GM12878 (cell line): ENCODE data around the gene DNAAF5. TPM values are rescaled to one million over a fixed set of nuclear protein-coding genes. Genes with fewer than 3 reads are reported as not detected.

ENCODE experiments used
- ATAC-seq: fragments of 200-7000 bp; cut with Tn5 transposase; 3 replicates; pipeline ENCODE4 v1.9.1; 2020; ENCODE audit warnings: mild to moderate bottlenecking, moderate library complexity
- BruUV-seq: library from RNA; stranded (reverse); fragments of 400-500 nt; replicated peaks from 2 replicates; lab custom pipeline; 2021; lab: Mats Ljungman, UMichigan
- CTCF ChIA-PET: fragments of 300-600 bp; sonication (Branson Sonifier 250); formaldehyde crosslinking; extraction: SDS; loops from one replicate; lab custom pipeline; 2021; ENCODE audit warnings: inconsistent platforms; lab: Yijun Ruan, JAX
- POLR2A ChIA-PET: fragments of 350-600 bp; formaldehyde crosslinking; extraction: SDS; loops from one replicate; lab custom pipeline; 2021; ENCODE audit warnings: inconsistent platforms; lab: Charles Lee
- RAD21 ChIA-PET: fragments of 300-600 bp; sonication (Branson Sonifier 250); formaldehyde crosslinking; loops from one replicate; lab custom pipeline; 2023; ENCODE audit warnings: antibody characterized with exemption; ENCODE audit not compliant: unreplicated experiment; lab: Charles Lee
- SMC1A ChIA-PET: fragments of 300-600 bp; sonication (Branson Sonifier 250); formaldehyde crosslinking; loops from one replicate; lab custom pipeline; 2023; ENCODE audit not compliant: unreplicated experiment, uncharacterized antibody; lab: Charles Lee
- DNase-seq: peaks from one replicate; pipeline ENCODE4 v3.0.0-alpha.2; 2011; ENCODE audit warnings: low read depth, low spot score
- FAIRE-seq: peaks from 3 replicates; lab custom pipeline; 2011; peaks lifted over from hg19 to GRCh38; lab: Jason Lieb, UNC
- H2AFZ ChIP-seq: 2 replicates; pipeline ENCODE4 v1.6.0; 2011; ENCODE audit warnings: low read depth, low read length, control low read depth; ENCODE audit not compliant: control insufficient read depth
- H3K27ac ChIP-seq: 2 replicates; pipeline ENCODE4 v1.5.1; 2011; ENCODE audit warnings: control low read depth; ENCODE audit not compliant: control insufficient read depth, insufficient read depth
- H3K27me3 ChIP-seq, 2 experiments: replicated peaks in 1 of 2; 2 replicates each; pipeline versions ENCODE4 v1.6.0 to v1.6.1; 2011; ENCODE audit warnings: low read length in 1 of 2; ENCODE audit not compliant: control insufficient read depth in 2 of 2, insufficient read depth in 2 of 2
- H3K36me3 ChIP-seq, 2 experiments: 2 replicates each; pipeline ENCODE4 v1.5.1; 2011; ENCODE audit warnings: low read length in 1 of 2; ENCODE audit not compliant: control insufficient read depth in 2 of 2, insufficient read depth in 2 of 2
- H3K4me1 ChIP-seq: 2 replicates; pipeline ENCODE4 v1.6.1; 2011; ENCODE audit warnings: mild to moderate bottlenecking, low read length, moderate library complexity, mixed read lengths; ENCODE audit not compliant: control insufficient read depth, insufficient read depth
- H3K4me2 ChIP-seq: 2 replicates; pipeline ENCODE4 v1.6.0; 2011; ENCODE audit warnings: control low read depth; ENCODE audit not compliant: control insufficient read depth, insufficient read depth
- H3K4me3 ChIP-seq: fragments of 200-600 bp; sonication (generic); 2 replicates; pipeline ENCODE4 v1.5.1; 2016
- H3K79me2 ChIP-seq: 2 replicates; pipeline ENCODE4 v1.6.0; 2011; ENCODE audit warnings: low read length; ENCODE audit not compliant: control insufficient read depth, insufficient read depth
- H3K9ac ChIP-seq: 2 replicates; pipeline ENCODE4 v1.8.0; 2011; ENCODE audit warnings: low read length, control low read depth, mixed read lengths; ENCODE audit not compliant: control insufficient read depth, insufficient read depth
- H3K9me3 ChIP-seq: replicated peaks from 3 replicates; pipeline ENCODE4 v1.5.1; 2011; ENCODE audit warnings: mild to moderate bottlenecking, low read length; ENCODE audit not compliant: control insufficient read depth, insufficient read depth
- H4K20me1 ChIP-seq: 2 replicates; pipeline ENCODE4 v1.6.0; 2011; ENCODE audit not compliant: control insufficient read depth, insufficient read depth
- GABPA ChIP-seq: IDR thresholded peaks from 2 replicates; pipeline ENCODE4 v1.6.1; 2014; ENCODE audit warnings: antibody characterized with exemption, low read depth, mild to moderate bottlenecking, inconsistent platforms
- IKZF2 ChIP-seq, 2 experiments: fragments of 450-650 bp; IDR thresholded peaks; 2 replicates each; pipeline ENCODE4 v1.6.1; 2017; ENCODE audit warnings: mild to moderate bottlenecking in 2 of 2, moderate library complexity in 2 of 2
- MTA2 ChIP-seq: fragments of 450-650 bp; IDR thresholded peaks from 2 replicates; pipeline ENCODE4 v1.6.1; 2016; ENCODE audit warnings: low read depth, mild to moderate bottlenecking, moderate library complexity
- NBN ChIP-seq: fragments of 450-650 bp; IDR thresholded peaks from 2 replicates; pipeline ENCODE4 v1.6.1; 2016
- STAT1 ChIP-seq: fragments of 450-650 bp; conservative IDR thresholded peaks from 2 replicates; pipeline ENCODE4 v1.6.1; 2014; ENCODE audit warnings: antibody characterized with exemption, mild to moderate bottlenecking
- TARDBP ChIP-seq: IDR thresholded peaks from 2 replicates; pipeline ENCODE4 v1.6.1; 2016; ENCODE audit warnings: borderline replicate concordance
- WGBS: methylation state at CpG from one replicate; pipeline ENCODE4 v1.1.6; 2016; ENCODE audit warnings: low lambda C conversion rate; ENCODE audit not compliant: insufficient replicate concordance, insufficient coverage; ENCODE audit errors: missing lambda C conversion rate; 5-methylcytosine and 5-hydroxymethylcytosine counted together
- in situ Hi-C: fragments of 300-500 bp; cut with MboI; formaldehyde crosslinking; loops from 9 replicates; pipeline ENCODE4 v1.14.3; 2018; ENCODE audit warnings: mixed read lengths
- intact Hi-C: fragments of 100-400 bp; cut with micrococcal nuclease; formaldehyde crosslinking; loops from one replicate; pipeline ENCODE4 v1.14.2; 2022; ENCODE audit not compliant: unreplicated experiment
- polyA plus RNA-seq, 11 experiments: library from polyadenylated mRNA; depleted of rRNA in 4 of 11; unstranded in 6 of 11; stranded (reverse) in 5 of 11; fragments of >200 nt; fragmentation: Nextera tagmentation in 4 of 11; fragmentation: Illumina TruSeq in 1 of 11; extraction: Ambion mirVana in 4 of 11; extraction: Trizol in 1 of 11; gene quantifications; 1 replicate in 1 of 11; 2 replicates in 10 of 11; pipeline versions ENCODE4 v1.2.1 to v1.2.3, GENCODE V29; 2011 to 2016; ENCODE audit warnings: inconsistent platforms in 2 of 11, missing spikeins in 2 of 11, low read depth in 1 of 11
- total RNA-seq, 4 experiments: library from RNA; depleted of rRNA in 3 of 4; stranded (reverse); fragments of >200 nt in 3 of 4; fragmentation: Illumina TruSeq in 1 of 4; extraction: Trizol in 1 of 4; gene quantifications; 2 replicates each; pipeline versions ENCODE4 v1.2.1 to v1.2.3, GENCODE V29; 2013 to 2021
- TF ChIP-seq, protein P1 (sequence below): fragments of 150-350 bp; IDR thresholded peaks from 2 replicates; pipeline ENCODE4 v1.6.1; 2016; ENCODE audit warnings: low read depth, low read length
- TF ChIP-seq, protein P2 (sequence below): IDR thresholded peaks from 2 replicates; pipeline ENCODE4 v1.6.1; 2012; ENCODE audit warnings: low read length, inconsistent platforms
- TF ChIP-seq, protein P3 (sequence below): IDR thresholded peaks from 2 replicates; pipeline ENCODE4 v1.6.1; 2012; ENCODE audit warnings: improper control_type of control experiment, low read depth, low read length; ENCODE audit not compliant: insufficient replicate concordance
- TF ChIP-seq, protein P4 (sequence below): IDR thresholded peaks from 2 replicates; pipeline ENCODE4 v1.6.1; 2012; ENCODE audit warnings: low read depth, low read length, improper control_type of control experiment
- TF ChIP-seq, protein P5 (sequence below): fragments of 450-650 bp; formaldehyde crosslinking; IDR thresholded peaks from 2 replicates; pipeline ENCODE4 v1.5.0; 2022; ENCODE audit warnings: mild to moderate bottlenecking, missing genetic modification characterization

The DNAAF5 gene
- total and polyA plus RNA-seq, 10 of the 15 experiments (the other 5 are each of a cell fraction or from before 2014, with no cell fraction given): 1.8 to 38.3 (median 9.2) TPM

DNA sequence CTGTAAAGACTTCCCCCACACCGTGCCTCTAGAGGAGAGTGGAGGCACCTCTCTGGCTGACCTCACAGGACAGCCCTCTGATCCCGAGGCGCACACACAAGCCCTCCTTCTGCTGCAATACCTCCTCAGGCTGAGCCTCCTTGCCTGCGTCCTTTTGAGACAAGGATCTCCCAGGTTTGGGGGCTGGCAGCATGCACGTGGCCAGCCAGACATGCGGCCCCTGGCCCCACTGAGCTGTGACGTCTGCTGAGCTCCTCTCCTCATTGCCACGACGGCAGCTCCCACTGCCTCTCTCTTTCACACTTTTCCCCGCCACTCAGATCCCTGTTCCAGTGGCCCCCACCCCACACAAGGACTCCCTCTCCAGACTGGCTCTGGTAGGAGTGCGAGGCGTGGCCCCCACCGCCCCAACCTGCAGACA, 12.2 kb upstream of the DNAAF5 start:
- H3K4me2 ChIP-seq: no peak overlapping the region
- H3K9ac ChIP-seq: no peak overlapping the region
- no peaks in the 10 kb centered on the region for H4K20me1 ChIP-seq
- DNase-seq (no peak), ATAC-seq (no peak), FAIRE-seq (no peak)
- no peaks in the 10 kb centered on the region for H3K79me2 ChIP-seq
- no TSS peak for BruUV-seq
- H3K27ac ChIP-seq: no peak overlapping the region
- ChIA-PET RAD21 (no interaction called here), SMC1A (no interaction called here), POLR2A (no interaction called here), CTCF (no interaction called here)
- no peaks in the 10 kb centered on the region for H3K27me3 ChIP-seq
- H3K9me3 ChIP-seq: no peaks in the 10 kb centered on the region
- in situ Hi-C loops: no loop called here
- WGBS: 74% methylated on average over 9 of the region's 13 CpGs
- intact Hi-C loops: no loop called here
- no peaks in the 10 kb centered on the region; a peak in 1 of 4 replicates for H3K36me3 ChIP-seq
- H2AFZ ChIP-seq: no peak overlapping the region
- H3K4me1 ChIP-seq: peaks cover 4% of the 10 kb centered on the region; the same call in 1 of the 2 replicates
- H3K4me3 ChIP-seq: no peak overlapping the region
- TF ChIP-seq, protein P1, sequence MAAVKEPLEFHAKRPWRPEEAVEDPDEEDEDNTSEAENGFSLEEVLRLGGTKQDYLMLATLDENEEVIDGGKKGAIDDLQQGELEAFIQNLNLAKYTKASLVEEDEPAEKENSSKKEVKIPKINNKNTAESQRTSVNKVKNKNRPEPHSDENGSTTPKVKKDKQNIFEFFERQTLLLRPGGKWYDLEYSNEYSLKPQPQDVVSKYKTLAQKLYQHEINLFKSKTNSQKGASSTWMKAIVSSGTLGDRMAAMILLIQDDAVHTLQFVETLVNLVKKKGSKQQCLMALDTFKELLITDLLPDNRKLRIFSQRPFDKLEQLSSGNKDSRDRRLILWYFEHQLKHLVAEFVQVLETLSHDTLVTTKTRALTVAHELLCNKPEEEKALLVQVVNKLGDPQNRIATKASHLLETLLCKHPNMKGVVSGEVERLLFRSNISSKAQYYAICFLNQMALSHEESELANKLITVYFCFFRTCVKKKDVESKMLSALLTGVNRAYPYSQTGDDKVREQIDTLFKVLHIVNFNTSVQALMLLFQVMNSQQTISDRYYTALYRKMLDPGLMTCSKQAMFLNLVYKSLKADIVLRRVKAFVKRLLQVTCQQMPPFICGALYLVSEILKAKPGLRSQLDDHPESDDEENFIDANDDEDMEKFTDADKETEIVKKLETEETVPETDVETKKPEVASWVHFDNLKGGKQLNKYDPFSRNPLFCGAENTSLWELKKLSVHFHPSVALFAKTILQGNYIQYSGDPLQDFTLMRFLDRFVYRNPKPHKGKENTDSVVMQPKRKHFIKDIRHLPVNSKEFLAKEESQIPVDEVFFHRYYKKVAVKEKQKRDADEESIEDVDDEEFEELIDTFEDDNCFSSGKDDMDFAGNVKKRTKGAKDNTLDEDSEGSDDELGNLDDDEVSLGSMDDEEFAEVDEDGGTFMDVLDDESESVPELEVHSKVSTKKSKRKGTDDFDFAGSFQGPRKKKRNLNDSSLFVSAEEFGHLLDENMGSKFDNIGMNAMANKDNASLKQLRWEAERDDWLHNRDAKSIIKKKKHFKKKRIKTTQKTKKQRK: no peak
- TF ChIP-seq STAT1 (no peak), TARDBP (no peak), IKZF2 (IDR thresholded peaks at IDR 0.05) (no peak), NBN (no peak), GABPA (no peak), MTA2 (no peak)
- TF ChIP-seq, protein P2, sequence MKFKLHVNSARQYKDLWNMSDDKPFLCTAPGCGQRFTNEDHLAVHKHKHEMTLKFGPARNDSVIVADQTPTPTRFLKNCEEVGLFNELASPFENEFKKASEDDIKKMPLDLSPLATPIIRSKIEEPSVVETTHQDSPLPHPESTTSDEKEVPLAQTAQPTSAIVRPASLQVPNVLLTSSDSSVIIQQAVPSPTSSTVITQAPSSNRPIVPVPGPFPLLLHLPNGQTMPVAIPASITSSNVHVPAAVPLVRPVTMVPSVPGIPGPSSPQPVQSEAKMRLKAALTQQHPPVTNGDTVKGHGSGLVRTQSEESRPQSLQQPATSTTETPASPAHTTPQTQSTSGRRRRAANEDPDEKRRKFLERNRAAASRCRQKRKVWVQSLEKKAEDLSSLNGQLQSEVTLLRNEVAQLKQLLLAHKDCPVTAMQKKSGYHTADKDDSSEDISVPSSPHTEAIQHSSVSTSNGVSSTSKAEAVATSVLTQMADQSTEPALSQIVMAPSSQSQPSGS: no peak
- TF ChIP-seq, protein P3, sequence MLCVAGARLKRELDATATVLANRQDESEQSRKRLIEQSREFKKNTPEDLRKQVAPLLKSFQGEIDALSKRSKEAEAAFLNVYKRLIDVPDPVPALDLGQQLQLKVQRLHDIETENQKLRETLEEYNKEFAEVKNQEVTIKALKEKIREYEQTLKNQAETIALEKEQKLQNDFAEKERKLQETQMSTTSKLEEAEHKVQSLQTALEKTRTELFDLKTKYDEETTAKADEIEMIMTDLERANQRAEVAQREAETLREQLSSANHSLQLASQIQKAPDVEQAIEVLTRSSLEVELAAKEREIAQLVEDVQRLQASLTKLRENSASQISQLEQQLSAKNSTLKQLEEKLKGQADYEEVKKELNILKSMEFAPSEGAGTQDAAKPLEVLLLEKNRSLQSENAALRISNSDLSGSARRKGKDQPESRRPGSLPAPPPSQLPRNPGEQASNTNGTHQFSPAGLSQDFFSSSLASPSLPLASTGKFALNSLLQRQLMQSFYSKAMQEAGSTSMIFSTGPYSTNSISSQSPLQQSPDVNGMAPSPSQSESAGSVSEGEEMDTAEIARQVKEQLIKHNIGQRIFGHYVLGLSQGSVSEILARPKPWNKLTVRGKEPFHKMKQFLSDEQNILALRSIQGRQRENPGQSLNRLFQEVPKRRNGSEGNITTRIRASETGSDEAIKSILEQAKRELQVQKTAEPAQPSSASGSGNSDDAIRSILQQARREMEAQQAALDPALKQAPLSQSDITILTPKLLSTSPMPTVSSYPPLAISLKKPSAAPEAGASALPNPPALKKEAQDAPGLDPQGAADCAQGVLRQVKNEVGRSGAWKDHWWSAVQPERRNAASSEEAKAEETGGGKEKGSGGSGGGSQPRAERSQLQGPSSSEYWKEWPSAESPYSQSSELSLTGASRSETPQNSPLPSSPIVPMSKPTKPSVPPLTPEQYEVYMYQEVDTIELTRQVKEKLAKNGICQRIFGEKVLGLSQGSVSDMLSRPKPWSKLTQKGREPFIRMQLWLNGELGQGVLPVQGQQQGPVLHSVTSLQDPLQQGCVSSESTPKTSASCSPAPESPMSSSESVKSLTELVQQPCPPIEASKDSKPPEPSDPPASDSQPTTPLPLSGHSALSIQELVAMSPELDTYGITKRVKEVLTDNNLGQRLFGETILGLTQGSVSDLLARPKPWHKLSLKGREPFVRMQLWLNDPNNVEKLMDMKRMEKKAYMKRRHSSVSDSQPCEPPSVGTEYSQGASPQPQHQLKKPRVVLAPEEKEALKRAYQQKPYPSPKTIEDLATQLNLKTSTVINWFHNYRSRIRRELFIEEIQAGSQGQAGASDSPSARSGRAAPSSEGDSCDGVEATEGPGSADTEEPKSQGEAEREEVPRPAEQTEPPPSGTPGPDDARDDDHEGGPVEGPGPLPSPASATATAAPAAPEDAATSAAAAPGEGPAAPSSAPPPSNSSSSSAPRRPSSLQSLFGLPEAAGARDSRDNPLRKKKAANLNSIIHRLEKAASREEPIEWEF: no peak
- TF ChIP-seq, protein P4, sequence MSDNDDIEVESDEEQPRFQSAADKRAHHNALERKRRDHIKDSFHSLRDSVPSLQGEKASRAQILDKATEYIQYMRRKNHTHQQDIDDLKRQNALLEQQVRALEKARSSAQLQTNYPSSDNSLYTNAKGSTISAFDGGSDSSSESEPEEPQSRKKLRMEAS: no peak
- TF ChIP-seq, protein P5, sequence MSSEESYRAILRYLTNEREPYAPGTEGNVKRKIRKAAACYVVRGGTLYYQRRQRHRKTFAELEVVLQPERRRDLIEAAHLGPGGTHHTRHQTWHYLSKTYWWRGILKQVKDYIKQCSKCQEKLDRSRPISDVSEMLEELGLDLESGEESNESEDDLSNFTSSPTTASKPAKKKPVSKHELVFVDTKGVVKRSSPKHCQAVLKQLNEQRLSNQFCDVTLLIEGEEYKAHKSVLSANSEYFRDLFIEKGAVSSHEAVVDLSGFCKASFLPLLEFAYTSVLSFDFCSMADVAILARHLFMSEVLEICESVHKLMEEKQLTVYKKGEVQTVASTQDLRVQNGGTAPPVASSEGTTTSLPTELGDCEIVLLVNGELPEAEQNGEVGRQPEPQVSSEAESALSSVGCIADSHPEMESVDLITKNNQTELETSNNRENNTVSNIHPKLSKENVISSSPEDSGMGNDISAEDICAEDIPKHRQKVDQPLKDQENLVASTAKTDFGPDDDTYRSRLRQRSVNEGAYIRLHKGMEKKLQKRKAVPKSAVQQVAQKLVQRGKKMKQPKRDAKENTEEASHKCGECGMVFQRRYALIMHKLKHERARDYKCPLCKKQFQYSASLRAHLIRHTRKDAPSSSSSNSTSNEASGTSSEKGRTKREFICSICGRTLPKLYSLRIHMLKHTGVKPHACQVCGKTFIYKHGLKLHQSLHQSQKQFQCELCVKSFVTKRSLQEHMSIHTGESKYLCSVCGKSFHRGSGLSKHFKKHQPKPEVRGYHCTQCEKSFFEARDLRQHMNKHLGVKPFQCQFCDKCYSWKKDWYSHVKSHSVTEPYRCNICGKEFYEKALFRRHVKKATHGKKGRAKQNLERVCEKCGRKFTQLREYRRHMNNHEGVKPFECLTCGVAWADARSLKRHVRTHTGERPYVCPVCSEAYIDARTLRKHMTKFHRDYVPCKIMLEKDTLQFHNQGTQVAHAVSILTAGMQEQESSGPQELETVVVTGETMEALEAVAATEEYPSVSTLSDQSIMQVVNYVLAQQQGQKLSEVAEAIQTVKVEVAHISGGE: no peak
